ENCODE data around the gene R3HDM2. TPM values are rescaled to one million over a fixed set of nuclear protein-coding genes. Genes with fewer than 3 reads are reported as not detected.
A peak's percentile ranks its signal among the peaks of the same experiment; 100 is the strongest.

R3HDM2 gene
- total and polyA plus RNA-seq, 2 donors from 2014 or later: 16.5 to 67.3 TPM

DNA sequence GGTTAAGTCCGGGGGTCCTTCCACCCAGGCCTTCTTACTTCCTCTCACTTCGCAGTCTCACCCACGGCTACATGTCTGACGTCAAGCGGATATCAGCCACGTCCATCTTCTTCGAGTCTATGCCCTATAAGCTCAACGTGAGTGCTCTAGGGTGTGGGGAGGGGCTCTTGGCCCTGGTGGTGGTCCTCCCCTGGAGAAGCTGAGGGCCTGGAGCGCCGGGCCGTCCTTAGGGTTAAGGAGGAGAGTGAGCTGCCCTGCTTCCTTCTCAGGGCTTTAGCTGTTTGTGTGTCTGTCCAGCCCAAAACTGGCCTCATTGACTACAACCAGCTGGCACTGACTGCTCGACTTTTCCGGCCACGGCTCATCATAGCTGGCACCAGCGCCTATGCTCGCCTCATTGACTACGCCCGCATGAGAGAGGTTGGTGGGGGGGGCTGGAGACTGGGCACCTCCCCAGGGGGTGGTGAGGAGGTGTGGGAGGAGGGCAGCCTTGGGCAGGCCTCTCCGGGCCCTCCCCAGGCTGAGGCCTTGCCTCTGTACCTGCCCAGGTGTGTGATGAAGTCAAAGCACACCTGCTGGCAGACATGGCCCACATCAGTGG lies 198.6 kb downstream of the R3HDM2 start:
- DNase-seq (peak in 2 of 5 donors; percentile 43 to 49), FAIRE-seq (no peak)
- H3K27me3 ChIP-seq (ENCODE audit: control insufficient read depth, insufficient read depth, low read length): peaks cover 2% of the 10 kb centered on the region
- intact Hi-C loops (cut with DNase I): no loop called here
- no peaks in the 10 kb centered on the region for H3K9me3 ChIP-seq (ENCODE audit: control insufficient read depth in 2 of 3, insufficient read depth in 1 of 3, low read length in 3 of 3)
- no peak overlapping the region for H3K27ac ChIP-seq (ENCODE audit: low read depth in 2 of 2, low read length in 2 of 2)
- no peak overlapping the region for H3K9ac ChIP-seq (ENCODE audit: low read length in 3 of 3)
- H3K4me1 ChIP-seq (ENCODE audit: control insufficient read depth in 2 of 3, insufficient read depth in 2 of 3, low read depth in 1 of 3, low read length in 3 of 3): peaks cover 2 to 9% (median 8%) of the 10 kb centered on the region in 3 donors
- no peak for TF ChIP-seq CTCF (IDR thresholded peaks at IDR 0.05; ENCODE audit: borderline replicate concordance, extremely low read depth, insufficient read depth)
- H3K36me3 ChIP-seq (ENCODE audit: control insufficient read depth in 2 of 3, insufficient read depth in 3 of 3, low read length in 3 of 3): peaks cover 3 to 26% (median 11%) of the 10 kb centered on the region in 3 donors
- H3K4me3 ChIP-seq (ENCODE audit: low read length in 3 of 3): no peak overlapping the region

DNA sequence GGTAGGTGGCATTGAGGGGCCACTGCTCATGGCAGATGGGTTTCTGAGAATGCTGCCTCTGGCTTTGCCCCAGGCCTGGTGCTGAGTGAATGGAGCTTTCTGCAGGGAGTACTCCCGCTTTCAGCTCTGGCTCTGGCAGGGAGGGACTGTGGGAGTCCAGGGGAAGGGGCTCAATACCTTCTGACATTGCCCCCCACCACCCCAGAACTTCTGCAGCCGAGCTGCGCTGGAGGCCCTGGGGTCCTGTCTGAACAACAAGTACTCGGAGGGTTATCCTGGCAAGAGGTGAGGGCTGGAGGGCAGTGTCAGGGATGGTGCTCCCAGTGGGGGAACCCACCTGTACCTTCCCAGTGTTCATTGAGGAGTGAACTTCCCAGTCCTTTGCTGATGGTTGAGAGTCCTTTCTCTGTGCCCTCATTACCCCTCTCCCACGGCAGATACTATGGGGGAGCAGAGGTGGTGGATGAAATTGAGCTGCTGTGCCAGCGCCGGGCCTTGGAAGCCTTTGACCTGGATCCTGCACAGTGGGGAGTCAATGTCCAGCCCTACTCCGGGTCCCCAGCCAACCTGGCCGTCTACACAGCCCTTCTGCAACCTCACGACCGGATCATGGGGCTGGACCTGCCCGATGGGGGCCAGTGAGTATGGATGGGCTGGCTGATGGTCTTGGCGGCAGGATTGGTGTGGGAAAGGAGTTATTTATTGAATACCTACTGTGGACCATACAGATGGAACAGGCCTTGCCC lies 199.4 kb downstream of the R3HDM2 start:
- Histone ChIP-seq H3K4me3 (ENCODE audit: low read length in 3 of 3) (no peak overlapping the region), H3K27ac (ENCODE audit: low read depth in 2 of 2, low read length in 2 of 2) (no peak overlapping the region), H3K36me3 (ENCODE audit: control insufficient read depth in 2 of 3, insufficient read depth in 3 of 3, low read length in 3 of 3) (peaks cover 3 to 26% (median 11%) of the 10 kb centered on the region in 3 donors), H3K9me3 (ENCODE audit: control insufficient read depth in 2 of 3, insufficient read depth in 1 of 3, low read length in 3 of 3) (no peaks in the 10 kb centered on the region), H3K27me3 (ENCODE audit: control insufficient read depth, insufficient read depth, low read length) (peaks cover 2% of the 10 kb centered on the region), H3K4me1 (ENCODE audit: control insufficient read depth in 2 of 3, insufficient read depth in 2 of 3, low read depth in 1 of 3, low read length in 3 of 3) (peaks cover 2 to 9% (median 8%) of the 10 kb centered on the region in 3 donors), H3K9ac (ENCODE audit: low read length in 3 of 3) (no peak overlapping the region)
- DNase-seq (peak in 2 of 5 donors; percentile 41 to 44), FAIRE-seq (no peak)
- no peak for TF ChIP-seq CTCF (IDR thresholded peaks at IDR 0.05; ENCODE audit: borderline replicate concordance, extremely low read depth, insufficient read depth)
- intact Hi-C loops (cut with DNase I): no loop called here

GRCh38 chr12:57230381-57231155 lies 200.3 kb downstream of the R3HDM2 start:
- H3K9ac ChIP-seq (ENCODE audit: low read length in 3 of 3): peak overlapping the region; percentile 20 to 86 (median 81)
- peak in 2 of 5 donors; percentile 52 to 63 for DNase-seq
- H3K9me3 ChIP-seq (ENCODE audit: control insufficient read depth in 2 of 3, insufficient read depth in 1 of 3, low read length in 3 of 3): no peaks in the 10 kb centered on the region
- H3K36me3 ChIP-seq (ENCODE audit: control insufficient read depth in 2 of 3, insufficient read depth in 3 of 3, low read length in 3 of 3): peaks cover 3 to 26% (median 11%) of the 10 kb centered on the region in 3 donors
- peak overlapping the region; percentile 26 to 85 for H3K27ac ChIP-seq (ENCODE audit: low read depth in 2 of 2, low read length in 2 of 2)
- TF ChIP-seq CTCF (IDR thresholded peaks at IDR 0.05; ENCODE audit: borderline replicate concordance, extremely low read depth, insufficient read depth): no peak
- H3K27me3 ChIP-seq (ENCODE audit: control insufficient read depth, insufficient read depth, low read length): peaks cover 2% of the 10 kb centered on the region
- H3K4me3 ChIP-seq (ENCODE audit: low read length in 3 of 3): peak overlapping the region; percentile 88 to 94 (median 91)
- peaks cover 2 to 9% (median 8%) of the 10 kb centered on the region in 3 donors for H3K4me1 ChIP-seq (ENCODE audit: control insufficient read depth in 2 of 3, insufficient read depth in 2 of 3, low read depth in 1 of 3, low read length in 3 of 3)
- intact Hi-C loops (cut with DNase I): no loop called here
- no peak for FAIRE-seq
